DND-41 (cell line): ENCODE results near the gene RAF1.

ENCODE experiments used
- CTCF ChIP-seq: IDR thresholded peaks from 2 replicates; pipeline ENCODE4 v1.5.1; 2012; ENCODE audit warnings: borderline replicate concordance, low read length, moderate library complexity, mild to moderate bottlenecking; ENCODE audit not compliant: poor library complexity, severe bottlenecking; ENCODE audit errors: extremely low read depth
- EZH2 ChIP-seq: IDR thresholded peaks from 3 replicates; pipeline ENCODE4 v1.6.1; 2012; ENCODE audit warnings: borderline replicate concordance, low read depth, mild to moderate bottlenecking, moderate library complexity, low read length, inconsistent platforms; ENCODE audit not compliant: severe bottlenecking

GRCh38 chr3:12695916-12696315, 32.0 kb upstream of the RAF1 start:
- TF ChIP-seq CTCF, result no peak
- TF ChIP-seq EZH2, result no peak
